NCI-H1105 (cell line): ENCODE measurements around the gene PREX1.

Source experiments
- DNase-seq: peaks from one replicate; lab custom pipeline; 2025; lab: John Stamatoyannopoulos, UW

The PREX1 gene

GRCh38 chr20:48681873-48682426 lies 145.8 kb downstream of the PREX1 start:
- DNase-seq: no peak

- DNase-seq: no peak
Observed at GRCh38 chr20:48681201-48681872, 146.5 kb downstream of the PREX1 start.

GRCh38 chr20:48680650-48681049 lies 147.1 kb downstream of the PREX1 start:
- DNase-seq: no peak

GRCh38 chr20:48679599-48679998 lies 148.2 kb downstream of the PREX1 start:
- no peak for DNase-seq

- no peak for DNase-seq
Observed at GRCh38 chr20:48679011-48679410, 148.8 kb downstream of the PREX1 start.

GRCh38 chr20:48678421-48678820 lies 149.4 kb downstream of the PREX1 start:
- DNase-seq: no peak

GRCh38 chr20:48676795-48677460 lies 150.9 kb downstream of the PREX1 start:
- no peak for DNase-seq

GRCh38 chr20:48676125-48676524 lies 151.7 kb downstream of the PREX1 start:
- no peak for DNase-seq

- no peak for DNase-seq
Observed at GRCh38 chr20:48674461-48674860, 153.3 kb downstream of the PREX1 start.

- DNase-seq: no peak
Observed at GRCh38 chr20:48673507-48673906, 154.3 kb downstream of the PREX1 start.

- DNase-seq: no peak
Observed at GRCh38 chr20:48672324-48672723, 155.5 kb downstream of the PREX1 start.

- no peak for DNase-seq
Observed at GRCh38 chr20:48671141-48671540, 156.7 kb downstream of the PREX1 start.

GRCh38 chr20:48669946-48670605 lies 157.7 kb downstream of the PREX1 start:
- no peak for DNase-seq

- no peak for DNase-seq
Observed at GRCh38 chr20:48668451-48668946, 159.3 kb downstream of the PREX1 start.

GRCh38 chr20:48667889-48668413 lies 159.8 kb downstream of the PREX1 start:
- DNase-seq: no peak

GRCh38 chr20:48667481-48667880 lies 160.3 kb downstream of the PREX1 start:
- DNase-seq: no peak

GRCh38 chr20:48665785-48666184 lies 162.0 kb downstream of the PREX1 start:
- no peak for DNase-seq

GRCh38 chr20:48662711-48663110 lies 165.1 kb downstream of the PREX1 start:
- DNase-seq: no peak

- no peak for DNase-seq
Observed at GRCh38 chr20:48661575-48662455, 166.0 kb downstream of the PREX1 start.

- no peak for DNase-seq
Observed at GRCh38 chr20:48660788-48661187, 167.0 kb downstream of the PREX1 start.

- no peak for DNase-seq
Observed at GRCh38 chr20:48659858-48660257, 167.9 kb downstream of the PREX1 start.

GRCh38 chr20:48658505-48658904 lies 169.3 kb downstream of the PREX1 start:
- DNase-seq: no peak
